ENCODE results near the gene GPX5. TPM values are rescaled to one million over a fixed set of nuclear protein-coding genes. Genes with fewer than 3 reads are reported as not detected.

Gene GPX5
- total RNA-seq, 1 donor from 2014 or later = not detected

GRCh38 chr6:28569748-28570147 is 44.1 kb downstream of the GPX5 start:
- no peak for DNase-seq (ENCODE audit: low read depth)
- Histone ChIP-seq H3K36me3 (ENCODE audit: control insufficient read depth, insufficient read depth, low read length) (no peaks in the 10 kb centered on the region), H3K27me3 (ENCODE audit: control insufficient read depth, insufficient read depth, low read length) (no peaks in the 10 kb centered on the region), H3K4me3 (ENCODE audit: low read depth, low read length) (no peak overlapping the region)
- no peak for TF ChIP-seq CTCF (IDR thresholded peaks at IDR 0.05; ENCODE audit: insufficient read depth, low read length, poor library complexity, severe bottlenecking)

GRCh38 chr6:28580475-28580874 is 54.8 kb downstream of the GPX5 start:
- no peak for DNase-seq (ENCODE audit: low read depth)
- no peak for TF ChIP-seq CTCF (IDR thresholded peaks at IDR 0.05; ENCODE audit: insufficient read depth, low read length, poor library complexity, severe bottlenecking)

GRCh38 chr6:28583463-28583862 is 57.8 kb downstream of the GPX5 start:
- no peak for TF ChIP-seq CTCF (IDR thresholded peaks at IDR 0.05; ENCODE audit: insufficient read depth, low read length, poor library complexity, severe bottlenecking)
- H3K36me3 ChIP-seq (ENCODE audit: control insufficient read depth, insufficient read depth, low read length) = no peaks in the 10 kb centered on the region
- DNase-seq (ENCODE audit: low read depth) = no peak
- H3K4me3 ChIP-seq (ENCODE audit: low read depth, low read length) = no peak overlapping the region
- no peaks in the 10 kb centered on the region for H3K27me3 ChIP-seq (ENCODE audit: control insufficient read depth, insufficient read depth, low read length)

More at GRCh38 chr6:28580475-28580874, 54.8 kb downstream of the GPX5 start:
- H3K27me3 ChIP-seq (ENCODE audit: control insufficient read depth, insufficient read depth, low read length) = no peaks in the 10 kb centered on the region
- H3K4me3 ChIP-seq (ENCODE audit: low read depth, low read length) = no peak overlapping the region
- no peaks in the 10 kb centered on the region for H3K36me3 ChIP-seq (ENCODE audit: control insufficient read depth, insufficient read depth, low read length)

Other genes with a start within 250 kb of the GPX5 start
- 4.8 and 6.6 TPM in 2 replicates for gene PGBD1, start 244.3 kb upstream of the GPX5 start, total RNA-seq
- 4.0 and 5.6 TPM in 2 replicates for gene ZSCAN31, start 189.7 kb upstream of the GPX5 start, total RNA-seq
- 3.6 and 5.5 TPM in 2 replicates for gene ZKSCAN3, start 175.9 kb upstream of the GPX5 start, total RNA-seq
- gene ZSCAN12, start 126.1 kb upstream of the GPX5 start, total RNA-seq = 6.5 and 6.7 TPM in 2 replicates
- gene ZSCAN23, start 82.4 kb upstream of the GPX5 start, total RNA-seq = 1.6 and 3.1 TPM in 2 replicates
- gene GPX6, start 10.1 kb upstream of the GPX5 start, total RNA-seq = not detected in 2 replicates